Endothelial cell (in vitro differentiated cells): ENCODE data around the gene VEGFB. TPM values are rescaled to one million over a fixed set of nuclear protein-coding genes. Genes with fewer than 3 reads are reported as not detected.
A peak's percentile ranks its signal among the peaks of the same experiment; 100 is the strongest.

Experiments used
- DNase-seq: peaks from one replicate; pipeline ENCODE4 v3.0.0; 2021; ENCODE audit warnings: low spot score
- H3K27ac Mint-ChIP-seq: one replicate; pipeline ENCODE4 v1.8.0; 2021; ENCODE audit warnings: mixed read lengths, inconsistent platforms; ENCODE audit not compliant: unreplicated experiment
- H3K27me3 Mint-ChIP-seq: one replicate; pipeline ENCODE4 v1.8.0; 2021; ENCODE audit warnings: mild to moderate bottlenecking, moderate library complexity, mixed read lengths, inconsistent platforms; ENCODE audit not compliant: unreplicated experiment
- H3K36me3 Mint-ChIP-seq: one replicate; pipeline ENCODE4 v1.8.0; 2021; ENCODE audit warnings: mild to moderate bottlenecking, low read depth, mixed read lengths, inconsistent platforms; ENCODE audit not compliant: unreplicated experiment
- H3K4me1 Mint-ChIP-seq: one replicate; pipeline ENCODE4 v1.8.0; 2021; ENCODE audit warnings: mild to moderate bottlenecking, mixed read lengths, inconsistent platforms; ENCODE audit not compliant: unreplicated experiment
- H3K4me3 Mint-ChIP-seq: one replicate; pipeline ENCODE4 v1.8.0; 2021; ENCODE audit warnings: mild to moderate bottlenecking, mixed read lengths, inconsistent platforms; ENCODE audit not compliant: unreplicated experiment
- H3K9me3 Mint-ChIP-seq: one replicate; pipeline ENCODE4 v1.8.0; 2021; ENCODE audit warnings: mixed read lengths, inconsistent platforms; ENCODE audit not compliant: unreplicated experiment
- CTCF ChIP-seq: fragments of 200-600 bp; sonication (generic); IDR thresholded peaks from one replicate; pipeline ENCODE4 v1.5.0; 2021; ENCODE audit warnings: antibody characterized with exemption; ENCODE audit not compliant: unreplicated experiment
- total RNA-seq: library from RNA; stranded (reverse); fragmentation: NEBNext Ultra II Directional; extraction: Animal tissue kit (Norgen Biotek cat#: 25700); gene quantifications from one replicate; pipeline ENCODE4 v1.2.1, GENCODE V29; 2021; ENCODE audit not compliant: unreplicated experiment

The VEGFB gene
- total RNA-seq, 1 donor from 2014 or later = 11.5 TPM

- TF ChIP-seq CTCF = no peak
- Mint-ChIP-seq H3K9me3 (no peaks in the 10 kb centered on the region), H3K27me3 (peaks cover 10% of the 10 kb centered on the region), H3K27ac (peak overlapping the region; percentile 57), H3K4me3 (peak overlapping the region; percentile 69), H3K4me1 (peaks cover 32% of the 10 kb centered on the region), H3K36me3 (peaks cover 4% of the 10 kb centered on the region)
- DNase-seq = no peak
Measured at GRCh38 chr11:64249563-64250414, 15.4 kb downstream of the VEGFB start.

GRCh38 chr11:64250415-64251015, 16.1 kb downstream of the VEGFB start:
- H3K9me3 Mint-ChIP-seq = no peaks in the 10 kb centered on the region
- no peak for TF ChIP-seq CTCF
- peaks cover 8% of the 10 kb centered on the region for H3K36me3 Mint-ChIP-seq
- no peak overlapping the region for H3K4me3 Mint-ChIP-seq
- peaks cover 32% of the 10 kb centered on the region for H3K4me1 Mint-ChIP-seq
- DNase-seq = no peak
- H3K27me3 Mint-ChIP-seq = peaks cover 13% of the 10 kb centered on the region
- no peak overlapping the region for H3K27ac Mint-ChIP-seq

- peaks cover 32% of the 10 kb centered on the region for H3K4me1 Mint-ChIP-seq
- H3K27ac Mint-ChIP-seq = no peak within 1 kb of the TSS
Measured at GRCh38 chr11:64251016-64251752, 16.8 kb downstream of the VEGFB start, which contains the start of gene PLCB3. Gene PLCB3 (plus strand): TSS chr11:64251530. CDS start chr11:64251650, 120 bp downstream.

GRCh38 chr11:64251753-64252002, 17.3 kb downstream of the VEGFB start:
- H3K27me3 Mint-ChIP-seq = peaks cover 13% of the 10 kb centered on the region
- no peak for TF ChIP-seq CTCF
- H3K4me1 Mint-ChIP-seq = peaks cover 32% of the 10 kb centered on the region
- no peak overlapping the region for H3K27ac Mint-ChIP-seq
- peak overlapping the region; percentile 91 for H3K4me3 Mint-ChIP-seq
- H3K9me3 Mint-ChIP-seq = no peaks in the 10 kb centered on the region
- H3K36me3 Mint-ChIP-seq = peaks cover 8% of the 10 kb centered on the region
- no peak for DNase-seq

More at GRCh38 chr11:64251016-64251752, 16.8 kb downstream of the VEGFB start, which contains the start of gene PLCB3:
- TF ChIP-seq CTCF = peak; percentile 90
- peak within 1 kb of the TSS; percentile 91 for H3K4me3 Mint-ChIP-seq
- H3K36me3 Mint-ChIP-seq = peaks cover 8% of the 10 kb centered on the region
- no peaks in the 10 kb centered on the region for H3K9me3 Mint-ChIP-seq
- peak; percentile 82 for DNase-seq
- H3K27me3 Mint-ChIP-seq = peaks cover 13% of the 10 kb centered on the region
